GM12873 (cell line): ENCODE measurements around the gene MAP2K5.

Source experiments
- TF ChIP-seq, protein P1 (sequence below): IDR thresholded peaks from 2 replicates; pipeline ENCODE4 v1.5.1; 2012; ENCODE audit warnings: low read depth, mild to moderate bottlenecking, moderate library complexity, low read length, control low read depth; ENCODE audit not compliant: insufficient read depth; ENCODE audit errors: missing control alignments

Gene MAP2K5

DNA sequence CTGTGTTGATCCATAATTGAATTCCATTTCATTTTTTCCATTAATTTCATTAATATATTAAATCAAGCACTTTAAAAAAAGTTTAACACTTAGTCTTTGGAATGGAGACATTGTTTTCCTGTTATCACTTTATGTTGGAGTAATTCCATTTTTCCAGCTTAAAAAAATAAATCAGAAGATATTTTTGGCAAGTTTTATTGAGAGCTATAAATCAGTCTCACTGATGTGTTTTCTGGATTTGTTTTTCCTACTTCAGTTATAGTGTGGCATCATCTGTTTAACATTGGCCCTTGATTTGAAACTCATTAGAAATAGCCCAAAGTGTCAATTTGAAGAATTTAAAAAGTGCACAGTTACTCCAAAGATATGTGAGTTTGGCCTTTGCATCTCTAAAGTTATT, 53.1 kb downstream of the MAP2K5 start:
- TF ChIP-seq, protein P1, sequence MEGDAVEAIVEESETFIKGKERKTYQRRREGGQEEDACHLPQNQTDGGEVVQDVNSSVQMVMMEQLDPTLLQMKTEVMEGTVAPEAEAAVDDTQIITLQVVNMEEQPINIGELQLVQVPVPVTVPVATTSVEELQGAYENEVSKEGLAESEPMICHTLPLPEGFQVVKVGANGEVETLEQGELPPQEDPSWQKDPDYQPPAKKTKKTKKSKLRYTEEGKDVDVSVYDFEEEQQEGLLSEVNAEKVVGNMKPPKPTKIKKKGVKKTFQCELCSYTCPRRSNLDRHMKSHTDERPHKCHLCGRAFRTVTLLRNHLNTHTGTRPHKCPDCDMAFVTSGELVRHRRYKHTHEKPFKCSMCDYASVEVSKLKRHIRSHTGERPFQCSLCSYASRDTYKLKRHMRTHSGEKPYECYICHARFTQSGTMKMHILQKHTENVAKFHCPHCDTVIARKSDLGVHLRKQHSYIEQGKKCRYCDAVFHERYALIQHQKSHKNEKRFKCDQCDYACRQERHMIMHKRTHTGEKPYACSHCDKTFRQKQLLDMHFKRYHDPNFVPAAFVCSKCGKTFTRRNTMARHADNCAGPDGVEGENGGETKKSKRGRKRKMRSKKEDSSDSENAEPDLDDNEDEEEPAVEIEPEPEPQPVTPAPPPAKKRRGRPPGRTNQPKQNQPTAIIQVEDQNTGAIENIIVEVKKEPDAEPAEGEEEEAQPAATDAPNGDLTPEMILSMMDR = no peak

GRCh38 chr15:67601073-67601472, 58.6 kb downstream of the MAP2K5 start:
- TF ChIP-seq, protein P1 = no peak

DNA sequence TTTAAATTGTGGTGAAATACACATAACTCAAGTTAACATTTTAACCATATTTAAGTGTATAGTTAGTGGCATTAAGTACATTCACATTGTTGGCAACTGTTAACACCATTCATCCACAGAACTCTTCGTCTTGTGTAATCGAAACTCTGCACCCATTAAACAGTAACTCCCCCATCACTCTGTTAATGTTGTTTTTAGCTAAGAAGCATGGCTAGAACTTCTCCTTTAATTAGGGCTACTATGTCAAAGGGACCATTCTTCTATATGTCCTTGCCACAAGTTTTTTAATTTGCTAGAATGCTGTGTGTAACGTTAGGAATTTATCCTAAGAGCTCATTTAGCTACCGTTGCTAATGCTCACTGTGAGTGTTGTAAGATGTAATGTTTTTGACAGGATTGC, 60.6 kb downstream of the MAP2K5 start:
- TF ChIP-seq, protein P1 = no peak

DNA sequence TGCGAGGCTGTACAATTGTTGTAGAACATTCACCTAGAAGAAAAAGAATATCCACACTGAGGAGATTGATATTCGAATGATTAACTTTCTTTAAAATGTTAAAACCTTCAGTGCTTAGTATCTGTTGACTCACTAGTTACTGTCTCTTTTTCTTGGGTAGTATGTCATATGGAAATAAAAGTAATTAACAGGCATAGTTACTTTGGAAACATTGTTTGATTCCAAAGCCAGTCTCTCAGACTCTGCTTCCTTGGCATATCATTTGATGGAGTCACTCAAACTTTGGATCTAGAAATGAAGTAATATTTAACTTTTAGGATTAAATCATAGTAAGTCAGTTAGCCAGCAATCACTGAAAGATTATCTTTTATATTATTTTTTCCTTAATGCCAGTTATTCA, 63.4 kb downstream of the MAP2K5 start:
- TF ChIP-seq, protein P1 = no peak

DNA sequence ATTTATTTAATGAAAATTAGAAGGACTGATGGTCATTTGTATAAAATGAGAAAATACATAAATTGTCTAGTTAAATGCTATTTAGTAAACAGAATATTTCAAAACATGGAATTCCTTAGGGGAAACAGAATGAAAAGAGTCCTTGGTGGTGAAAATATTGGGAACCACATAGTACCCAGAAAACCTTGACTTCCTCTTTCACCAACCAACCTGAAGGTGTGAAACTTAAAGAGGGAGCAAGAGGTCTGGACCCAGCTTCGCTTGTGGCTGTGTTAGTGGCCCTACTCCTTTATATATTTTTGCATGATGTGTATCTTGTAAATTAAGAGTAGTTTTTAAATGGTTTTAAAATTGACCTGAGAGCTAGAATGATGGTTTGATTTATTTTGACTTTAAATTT, 64.2 kb downstream of the MAP2K5 start:
- TF ChIP-seq, protein P1 = no peak

DNA sequence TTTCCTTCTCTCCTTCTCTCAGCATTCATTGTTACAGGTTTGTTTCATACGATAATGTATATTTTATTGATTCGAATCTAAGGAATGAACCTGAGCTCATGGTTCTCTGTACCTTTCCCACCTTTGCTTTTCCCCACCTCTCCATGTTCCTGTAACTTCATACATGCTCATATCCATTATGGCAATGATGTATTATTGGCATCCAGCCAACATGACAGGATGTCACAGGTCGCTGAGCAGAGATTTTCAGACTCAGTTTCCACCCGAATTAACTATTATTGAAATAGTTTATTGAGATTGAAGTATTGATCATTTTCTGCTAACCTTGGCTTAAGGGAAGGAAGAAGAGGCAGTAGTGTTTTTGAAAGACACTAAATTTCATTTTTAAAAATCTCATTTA, 64.8 kb downstream of the MAP2K5 start:
- TF ChIP-seq, protein P1 = no peak

DNA sequence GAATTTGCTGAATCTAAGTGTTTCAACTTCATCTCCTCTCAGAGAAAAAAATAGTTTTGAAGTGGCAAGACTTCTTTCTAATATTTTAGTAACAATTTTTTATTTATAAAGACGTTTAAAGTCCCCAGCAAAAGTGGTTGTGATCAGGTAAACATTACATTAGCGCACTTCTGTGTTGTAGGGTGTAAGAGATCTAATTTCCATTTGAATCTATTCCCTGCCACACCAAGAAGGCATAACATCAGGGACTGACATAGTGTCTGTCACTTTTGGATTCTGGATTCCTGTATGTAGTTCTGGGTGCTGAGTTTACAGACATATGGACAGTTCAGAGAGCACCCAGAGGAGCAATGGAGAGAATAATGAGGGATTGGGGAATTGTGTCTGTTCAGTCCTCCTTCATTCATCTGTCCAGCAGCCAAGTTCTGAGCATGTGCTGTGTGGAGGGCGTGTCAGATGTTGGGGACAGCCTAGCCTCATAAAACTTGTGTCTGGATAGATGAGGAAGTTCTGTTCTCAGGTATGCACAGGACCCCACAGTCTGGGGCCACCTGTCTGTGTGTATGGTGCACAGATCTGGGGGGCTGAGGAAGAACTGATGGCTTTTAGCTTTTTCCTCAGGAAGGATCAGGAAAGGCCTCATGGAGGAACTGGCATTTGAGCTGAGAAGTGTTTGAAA, 65.6 kb downstream of the MAP2K5 start:
- TF ChIP-seq, protein P1 = no peak
